Fibroblast of lung (primary cell): ENCODE measurements around the gene DAB1. TPM values are rescaled to one million over a fixed set of nuclear protein-coding genes. Genes with fewer than 3 reads are reported as not detected.
A peak's percentile ranks its signal among the peaks of the same experiment; 100 is the strongest.

ENCODE experiments used
- DNase-seq, 2 donors: peaks; one replicate each; pipeline versions ENCODE4 v3.0.0 to v3.0.0-alpha.2; 2010; ENCODE audit warnings: low read depth in 2 of 2
- H2AFZ ChIP-seq: 2 replicates; pipeline ENCODE4 v1.5.1; 2012; ENCODE audit warnings: low read length, control low read depth, inconsistent platforms
- H3K27ac ChIP-seq: 2 replicates; pipeline ENCODE4 v1.5.1; 2011; ENCODE audit warnings: low read length, control low read depth; ENCODE audit not compliant: insufficient read depth
- H3K27me3 ChIP-seq: 2 replicates; pipeline ENCODE4 v1.5.1; 2011; ENCODE audit warnings: mild to moderate bottlenecking, low read length; ENCODE audit not compliant: control insufficient read depth, insufficient read depth
- H3K36me3 ChIP-seq: 2 replicates; pipeline ENCODE4 v1.5.1; 2011; ENCODE audit warnings: low read length; ENCODE audit not compliant: control insufficient read depth, insufficient read depth
- H3K4me1 ChIP-seq: 2 replicates; pipeline ENCODE4 v1.5.1; 2011; ENCODE audit warnings: low read length; ENCODE audit not compliant: control insufficient read depth, insufficient read depth; ENCODE audit errors: extremely low read depth
- H3K4me2 ChIP-seq: 2 replicates; pipeline ENCODE4 v1.5.1; 2011; ENCODE audit warnings: low read length, control low read depth; ENCODE audit not compliant: insufficient read depth; ENCODE audit errors: extremely low read depth
- H3K4me3 ChIP-seq, 4 experiments: fragments of 200-600 bp in 1 of 4; sonication (generic) in 1 of 4; replicated peaks in 1 of 4; 2 replicates each; pipeline ENCODE4 v1.5.1; 2011 to 2016; ENCODE audit warnings: low read length in 4 of 4, low read depth in 3 of 4, mild to moderate bottlenecking in 3 of 4, control low read depth in 2 of 4, inconsistent platforms in 1 of 4, mixed read lengths in 1 of 4; ENCODE audit not compliant: insufficient read depth in 1 of 4; ENCODE audit errors: control extremely low read depth in 1 of 4
- H3K79me2 ChIP-seq: 2 replicates; pipeline ENCODE4 v1.5.1; 2012; ENCODE audit warnings: mild to moderate bottlenecking, low read length, inconsistent platforms; ENCODE audit not compliant: control insufficient read depth, insufficient read depth
- H3K9ac ChIP-seq: 2 replicates; pipeline ENCODE4 v1.5.1; 2011; ENCODE audit warnings: mild to moderate bottlenecking, low read length, control low read depth; ENCODE audit not compliant: insufficient read depth
- H3K9me3 ChIP-seq: 2 replicates; pipeline ENCODE4 v1.5.1; 2012; ENCODE audit warnings: low read depth, low read length; ENCODE audit not compliant: control insufficient read depth, insufficient read depth
- H4K20me1 ChIP-seq: 2 replicates; pipeline ENCODE4 v1.5.1; 2011; ENCODE audit warnings: low read length; ENCODE audit not compliant: control insufficient read depth, insufficient read depth; ENCODE audit errors: extremely low read depth
- CTCF ChIP-seq, 2 donors: IDR thresholded peaks in 1 of 2; conservative IDR thresholded peaks in 1 of 2; 1 replicate in 1 of 2; 2 replicates in 1 of 2; pipeline ENCODE4 v1.5.1; 2011 to 2012; ENCODE audit warnings: low read length in 2 of 2, control low read depth in 1 of 2, inconsistent platforms in 1 of 2, low read depth in 1 of 2, mild to moderate bottlenecking in 1 of 2
- EZH2 ChIP-seq: IDR thresholded peaks from 2 replicates; pipeline ENCODE4 v1.5.1; 2012; ENCODE audit warnings: low read length, control low read depth, mild to moderate bottlenecking; ENCODE audit errors: missing control alignments
- polyA plus RNA-seq, 2 donors: library from polyadenylated mRNA; depleted of rRNA in 1 of 2; stranded (reverse) in 1 of 2; unstranded in 1 of 2; fragments of >200 nt; gene quantifications; 2 replicates each; pipeline ENCODE4 v1.2.1, GENCODE V29; 2011 to 2012; ENCODE audit warnings: missing spikeins in 1 of 2
- total RNA-seq: library from RNA; depleted of rRNA; stranded (reverse); fragments of >200 nt; gene quantifications from 2 replicates; pipeline ENCODE4 v1.2.1, GENCODE V29; 2014

DAB1 gene
- total and polyA plus RNA-seq, 2 donors (not counting 1 experiment from before 2014, with no cell fraction given): 0.17 to 2.0 TPM

- no peaks in the 10 kb centered on the region for H3K36me3 ChIP-seq
- peak in 1 of 2 donors; percentile 17 for DNase-seq
- H3K27me3 ChIP-seq: no peaks in the 10 kb centered on the region
- H3K4me3 ChIP-seq: no peak overlapping the region
- no peak overlapping the region for H3K27ac ChIP-seq
- no peak overlapping the region for H2AFZ ChIP-seq
- H3K79me2 ChIP-seq: no peaks in the 10 kb centered on the region
- H3K4me2 ChIP-seq: no peak overlapping the region
- TF ChIP-seq EZH2: no peak
- no peak for TF ChIP-seq CTCF (conservative IDR thresholded peaks at IDR 0.05 in 1 of 2, IDR thresholded peaks at IDR 0.05 in 1 of 2; ENCODE audit: low read depth in 1 of 2, low read length in 2 of 2)
- no peak overlapping the region for H3K9ac ChIP-seq
- no peaks in the 10 kb centered on the region for H3K9me3 ChIP-seq
- no peaks in the 10 kb centered on the region for H4K20me1 ChIP-seq
- H3K4me1 ChIP-seq: no peaks in the 10 kb centered on the region
These were observed 280.9 kb downstream of the DAB1 start for GRCh38 chr1:57142999-57143398.

- no peak for DNase-seq
- no peak overlapping the region for H3K9ac ChIP-seq
- H3K9me3 ChIP-seq: no peaks in the 10 kb centered on the region
- H2AFZ ChIP-seq: no peak overlapping the region
- TF ChIP-seq CTCF (conservative IDR thresholded peaks at IDR 0.05 in 1 of 2, IDR thresholded peaks at IDR 0.05 in 1 of 2; ENCODE audit: low read depth in 1 of 2, low read length in 2 of 2): no peak
- no peak for TF ChIP-seq EZH2
- no peak overlapping the region for H3K4me3 ChIP-seq
- no peaks in the 10 kb centered on the region for H3K27me3 ChIP-seq
- H3K4me2 ChIP-seq: no peak overlapping the region
- H3K36me3 ChIP-seq: no peaks in the 10 kb centered on the region
- no peaks in the 10 kb centered on the region for H3K4me1 ChIP-seq
- H4K20me1 ChIP-seq: no peaks in the 10 kb centered on the region
- no peak overlapping the region for H3K27ac ChIP-seq
- H3K79me2 ChIP-seq: no peaks in the 10 kb centered on the region
These were observed 281.7 kb downstream of the DAB1 start for GRCh38 chr1:57142169-57142568.

- no peaks in the 10 kb centered on the region for H3K36me3 ChIP-seq
- no peaks in the 10 kb centered on the region for H4K20me1 ChIP-seq
- no peaks in the 10 kb centered on the region for H3K27me3 ChIP-seq
- no peak overlapping the region for H3K4me3 ChIP-seq
- DNase-seq: no peak
- no peaks in the 10 kb centered on the region for H3K4me1 ChIP-seq
- no peak overlapping the region for H3K4me2 ChIP-seq
- no peak overlapping the region for H2AFZ ChIP-seq
- no peaks in the 10 kb centered on the region for H3K9me3 ChIP-seq
- H3K9ac ChIP-seq: no peak overlapping the region
- no peaks in the 10 kb centered on the region for H3K79me2 ChIP-seq
- H3K27ac ChIP-seq: no peak overlapping the region
- TF ChIP-seq CTCF (conservative IDR thresholded peaks at IDR 0.05 in 1 of 2, IDR thresholded peaks at IDR 0.05 in 1 of 2; ENCODE audit: low read depth in 1 of 2, low read length in 2 of 2) (no peak), EZH2 (no peak)
These were observed 285.3 kb downstream of the DAB1 start for GRCh38 chr1:57138432-57139078.
